CD1c-positive myeloid dendritic cell (primary cell): ENCODE results near the gene SNCB.

Source experiments
- DNase-seq: peaks from one replicate; pipeline ENCODE4 v3.0.0-alpha.2; 2016; ENCODE audit errors: extremely low spot score

SNCB gene

DNA sequence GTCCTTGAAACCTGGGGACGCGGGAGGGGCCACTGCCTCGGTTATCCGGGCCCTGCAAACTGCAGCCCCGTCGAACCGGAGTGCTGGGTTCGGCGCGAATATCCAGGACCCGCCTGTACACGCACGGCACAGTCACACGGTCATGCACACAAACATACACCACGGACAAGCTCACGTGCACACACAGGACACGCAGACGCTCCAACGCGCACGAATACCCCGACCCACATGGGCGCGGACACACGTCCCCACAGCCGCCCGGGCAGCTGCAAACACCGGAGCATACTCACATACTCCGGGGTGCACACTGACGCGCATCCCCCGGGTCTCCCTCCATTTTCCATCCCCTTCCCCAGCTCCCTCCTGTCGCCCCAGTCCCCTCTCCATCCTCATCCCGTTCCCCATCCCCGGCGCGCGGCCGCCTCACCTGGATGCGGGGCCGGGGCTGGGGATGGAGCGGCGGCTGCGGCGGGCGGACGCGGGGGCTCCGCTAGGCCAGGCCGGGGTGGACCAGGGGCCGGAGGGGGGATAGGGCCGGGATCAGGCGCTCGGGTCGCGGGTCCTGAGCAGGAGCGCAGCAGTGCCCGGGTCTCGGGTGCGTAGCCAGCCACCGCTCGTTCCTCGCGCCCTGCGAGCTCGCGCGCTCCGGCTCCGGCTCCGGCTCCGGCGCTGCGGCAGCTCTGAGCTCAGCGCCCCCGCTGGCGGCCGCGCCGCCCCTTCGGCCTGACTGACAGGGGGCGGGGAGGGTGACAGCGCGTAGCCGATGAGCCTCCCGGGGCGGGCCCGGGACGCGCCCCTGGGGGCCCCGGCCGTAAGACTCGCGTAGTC lies at the start of gene SNCB, which contains the start of gene EIF4E1B:
Gene SNCB (minus strand): TSS at position 682 of the 828 bp plus-strand sequence. CDS start 880 bp downstream, outside the sequence.
Gene EIF4E1B (plus strand): TSS at position 823 of the 828 bp plus-strand sequence. CDS start 12,113 bp downstream, outside the sequence.
- DNase-seq: peak; percentile 22

DNA sequence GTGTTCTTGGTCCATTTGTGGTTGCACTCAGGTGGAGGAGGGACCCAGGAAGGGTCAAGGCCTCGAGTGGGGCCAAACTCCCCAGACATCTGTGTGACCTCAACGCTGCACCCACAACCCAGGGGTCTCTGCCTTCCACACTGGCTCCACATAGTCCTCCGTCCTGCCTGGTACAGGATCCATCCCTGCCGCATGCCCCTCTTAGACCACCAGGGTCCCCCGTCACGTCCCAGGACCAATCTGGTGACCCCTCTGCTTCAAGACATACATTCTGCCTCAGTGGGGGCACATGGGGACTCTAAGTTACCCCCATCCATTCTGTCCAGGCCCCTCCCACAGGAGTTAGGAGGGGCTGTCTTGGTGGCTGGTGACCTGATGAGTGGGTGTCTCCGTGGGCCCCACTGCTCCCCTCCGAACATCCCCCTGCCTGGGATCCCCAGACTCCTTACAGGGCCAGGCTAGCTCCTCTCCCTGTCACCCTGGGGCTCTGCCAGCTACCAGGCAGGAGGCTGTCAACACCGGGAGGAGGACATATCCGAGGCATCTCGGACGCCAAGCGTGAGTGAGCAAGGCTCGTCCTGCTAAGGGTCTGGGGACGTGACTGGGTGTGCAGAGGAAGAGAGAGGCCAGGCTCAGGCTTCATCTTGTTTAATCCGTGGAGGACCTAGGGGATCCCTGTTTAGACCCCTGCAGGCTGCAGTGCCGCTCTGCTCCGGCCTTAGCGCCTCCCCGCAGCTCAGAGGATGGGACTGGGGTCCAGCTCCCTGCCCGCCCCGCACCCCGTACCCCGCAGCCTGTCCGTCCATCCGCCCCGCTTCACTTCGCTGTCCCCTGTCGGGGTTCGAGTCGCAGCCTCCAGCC lies 49.3 kb upstream of the SNCB start:
- DNase-seq: no peak

DNA sequence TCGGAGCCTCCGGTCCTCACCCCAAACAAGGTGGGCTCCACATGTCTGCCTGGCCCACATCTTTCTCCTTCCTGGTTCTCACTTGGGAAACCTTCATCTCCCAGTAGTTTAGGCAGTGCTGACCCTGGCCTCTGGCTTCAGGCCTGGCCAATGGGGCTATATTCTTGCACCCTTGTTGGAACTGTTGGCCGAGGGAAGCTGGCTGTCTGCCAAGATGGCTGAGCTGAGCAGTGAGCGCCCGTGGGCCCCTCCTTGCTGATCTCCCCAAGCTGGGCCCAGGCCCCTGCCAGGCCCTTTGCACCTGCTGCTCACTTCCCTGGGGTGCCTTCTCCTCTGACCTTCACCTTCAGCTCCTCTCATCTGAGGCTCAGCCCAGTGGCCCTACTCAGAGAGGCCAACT lies 48.2 kb upstream of the SNCB start:
- no peak for DNase-seq

DNA sequence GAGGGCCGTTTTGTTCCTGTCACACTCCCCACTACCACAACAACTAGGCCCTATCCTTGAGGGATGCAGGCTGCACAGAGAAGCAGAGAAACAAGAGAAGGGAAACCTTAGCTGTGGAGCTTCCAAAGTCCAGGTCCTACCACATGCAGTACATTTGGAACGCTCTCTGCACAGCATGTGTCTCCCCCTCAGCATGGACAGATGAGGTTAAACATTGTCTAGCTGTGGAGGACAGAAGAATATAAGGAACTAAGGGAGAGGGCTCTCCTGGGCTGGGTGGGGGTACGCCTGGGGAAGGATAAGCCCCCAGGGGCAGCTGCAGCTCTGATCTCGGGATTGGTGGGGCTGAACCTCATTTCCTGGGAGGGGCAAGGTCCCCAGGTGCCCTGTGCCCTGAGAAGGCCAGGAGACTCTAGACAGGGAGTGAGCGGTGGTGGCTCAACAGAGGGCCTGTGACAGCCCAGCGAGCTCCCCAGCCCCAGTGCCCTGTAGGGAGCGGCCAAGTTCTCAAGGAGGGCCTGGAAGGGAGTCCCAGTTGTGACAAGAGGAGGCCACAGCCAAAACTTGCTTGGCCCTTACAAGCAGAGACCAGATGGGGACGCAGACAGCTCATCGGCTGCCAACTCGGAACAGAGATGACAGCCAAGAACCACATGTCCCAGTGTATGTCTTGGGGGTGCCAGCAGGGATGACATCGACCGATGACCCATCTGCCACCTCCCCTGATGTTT lies 47.0 kb upstream of the SNCB start:
- no peak for DNase-seq

DNA sequence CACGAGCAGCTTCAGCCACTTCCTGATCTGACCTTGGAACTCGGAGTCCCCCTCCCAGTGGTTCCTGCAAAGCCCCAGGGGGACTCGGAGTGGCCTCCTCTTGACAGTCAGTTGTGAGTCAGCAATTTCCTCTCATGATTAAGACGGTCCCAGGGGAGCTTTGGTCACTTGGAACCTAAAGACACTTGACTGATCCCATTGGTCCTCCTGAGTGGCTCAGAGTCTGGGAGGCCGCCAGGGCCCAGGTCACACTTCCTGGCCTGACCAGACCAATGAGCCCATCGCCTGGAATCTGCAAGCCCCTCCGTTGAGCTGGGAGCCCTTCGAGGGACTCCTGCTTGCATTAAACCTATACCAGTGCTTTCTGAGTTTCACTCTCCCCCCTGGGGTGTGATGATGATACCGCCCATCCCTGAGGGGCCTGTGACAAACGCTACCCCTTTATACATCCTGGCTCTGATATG lies 46.1 kb upstream of the SNCB start:
- no peak for DNase-seq

DNA sequence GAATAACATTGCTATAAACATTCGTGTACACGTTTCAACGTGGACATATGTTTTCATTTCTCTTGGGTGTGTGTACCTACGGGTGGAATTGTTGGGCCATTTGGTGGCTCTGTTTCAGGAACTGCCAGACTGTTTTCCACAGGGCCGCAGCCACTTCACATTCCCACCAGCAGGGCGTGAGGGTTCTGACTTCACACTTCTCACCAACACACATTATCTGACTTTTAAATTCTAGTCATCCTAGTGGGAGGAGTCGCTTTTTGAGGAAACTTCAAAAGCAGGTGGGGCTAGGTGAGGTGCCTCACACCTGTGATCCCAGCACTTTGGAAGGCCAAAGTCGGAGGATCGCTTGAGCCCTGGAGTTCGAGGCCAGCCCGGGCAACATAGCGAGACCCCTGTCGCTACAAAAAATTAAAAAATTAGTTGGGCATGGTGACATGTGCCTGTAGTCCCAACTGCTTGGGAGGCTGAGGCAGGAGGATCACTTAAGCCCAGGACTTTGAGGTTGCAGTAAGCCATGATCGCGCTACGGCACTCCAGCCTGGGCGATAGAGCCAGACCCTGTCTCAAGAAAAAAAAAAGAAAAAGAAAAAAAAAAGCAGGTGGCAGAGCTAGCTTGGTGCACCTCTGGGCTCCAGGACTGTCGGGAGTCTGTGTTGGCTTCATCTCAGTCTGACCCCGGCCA lies 45.5 kb upstream of the SNCB start:
- DNase-seq: no peak

DNA sequence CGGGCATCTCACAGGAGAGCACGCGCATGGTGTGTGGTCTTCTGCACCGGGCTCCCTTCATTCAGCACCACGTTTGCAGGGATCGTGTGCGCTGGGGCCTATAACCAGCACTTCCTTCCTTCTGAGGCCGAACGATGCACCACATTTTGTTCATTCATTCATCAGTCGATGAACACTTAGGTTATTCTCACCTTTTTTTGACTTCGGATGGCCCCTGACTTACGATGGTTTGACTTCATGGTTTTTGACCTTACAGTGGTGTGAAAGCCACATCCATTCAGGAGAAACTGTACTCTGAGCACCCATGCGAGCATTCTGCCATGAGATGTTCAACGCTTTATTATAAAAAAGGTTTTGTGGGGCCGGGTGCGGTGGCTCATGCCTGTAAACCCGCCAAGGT lies 44.5 kb upstream of the SNCB start:
- DNase-seq: no peak

DNA sequence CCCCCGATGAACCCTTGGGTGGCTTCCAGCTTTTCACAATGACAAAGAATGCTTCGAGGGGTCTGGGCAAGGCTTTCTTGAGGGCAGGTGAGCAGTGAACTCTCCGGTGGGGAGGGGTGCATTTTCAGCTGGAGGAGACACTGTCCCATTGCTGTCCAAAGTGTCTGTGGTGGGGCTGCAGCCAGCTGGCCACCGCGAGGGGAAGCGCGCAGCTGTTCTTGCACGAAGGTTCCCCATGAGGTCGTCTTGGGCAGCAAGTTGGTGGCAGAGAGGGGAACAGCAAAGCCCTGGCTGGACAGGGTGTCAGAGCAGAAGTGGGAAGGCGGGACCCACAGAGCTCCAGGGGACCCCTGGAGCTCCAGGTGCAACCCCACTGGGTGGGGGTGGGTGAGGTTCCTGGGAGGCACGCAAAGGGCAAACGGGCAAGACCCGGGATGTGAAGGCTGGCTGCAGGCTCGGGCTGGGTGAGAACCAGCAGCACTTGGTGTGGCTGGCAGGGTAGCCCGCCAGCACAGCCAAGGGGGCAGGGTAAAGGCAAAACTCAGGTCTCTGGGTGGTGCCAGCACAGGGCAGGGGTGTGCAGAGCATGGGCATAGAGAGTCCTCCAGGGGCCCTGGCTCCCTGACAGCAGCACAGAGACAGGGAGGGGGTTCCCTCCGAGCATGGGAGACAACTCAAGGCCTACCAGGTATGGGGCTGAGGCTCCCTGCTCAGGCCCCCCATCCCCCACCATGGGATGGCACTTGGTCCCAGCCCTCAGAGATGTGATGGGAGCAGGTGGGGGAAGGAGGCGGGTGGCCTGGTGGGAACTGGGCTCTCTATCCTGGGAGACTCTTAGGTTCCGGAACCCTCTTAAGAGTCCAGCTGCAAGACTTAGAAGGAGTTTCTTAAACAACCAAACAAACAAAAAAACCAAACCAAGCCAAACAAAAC lies 43.6 kb upstream of the SNCB start:
- DNase-seq: no peak

DNA sequence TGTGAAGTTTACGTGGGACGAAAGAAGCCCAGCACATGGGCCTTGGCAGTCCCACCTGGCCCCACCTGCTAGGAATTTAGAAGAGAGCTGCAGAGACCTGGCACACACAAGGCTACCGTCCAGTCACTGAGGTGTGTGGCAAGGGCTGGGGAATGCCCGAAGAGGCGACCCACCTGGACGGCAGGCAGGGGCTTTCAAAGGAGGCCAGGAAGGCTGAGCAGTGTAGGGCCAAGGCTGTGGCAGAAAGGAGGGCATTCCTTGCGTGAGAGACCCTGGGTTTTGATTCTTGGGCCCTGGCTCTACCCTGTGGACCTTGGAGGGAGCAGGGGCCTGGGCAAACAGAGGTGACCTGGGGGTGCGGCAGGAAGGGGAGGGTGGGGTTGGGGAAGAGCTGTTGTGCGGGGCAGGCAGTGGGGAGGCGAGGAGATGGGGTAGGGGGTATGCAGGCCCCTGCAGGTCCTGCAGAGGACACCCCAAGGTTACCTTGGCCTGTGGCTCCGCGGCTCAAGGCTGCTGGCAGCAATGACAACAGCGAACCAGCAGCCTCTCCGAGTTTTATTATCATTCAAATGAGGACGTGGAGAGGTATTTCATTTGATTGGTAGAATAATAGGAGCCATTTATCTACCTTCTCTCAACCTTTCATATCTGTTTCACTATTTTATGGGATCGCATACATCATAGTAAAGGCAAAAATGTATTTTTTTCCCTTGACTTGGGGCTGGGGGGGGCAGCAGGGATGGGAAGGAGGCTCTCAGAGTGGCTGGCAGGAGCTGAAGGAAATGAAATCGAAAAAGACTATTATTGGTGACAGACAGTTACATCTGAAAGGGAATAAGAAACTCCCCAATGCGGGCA lies 41.8 kb upstream of the SNCB start:
- no peak for DNase-seq

DNA sequence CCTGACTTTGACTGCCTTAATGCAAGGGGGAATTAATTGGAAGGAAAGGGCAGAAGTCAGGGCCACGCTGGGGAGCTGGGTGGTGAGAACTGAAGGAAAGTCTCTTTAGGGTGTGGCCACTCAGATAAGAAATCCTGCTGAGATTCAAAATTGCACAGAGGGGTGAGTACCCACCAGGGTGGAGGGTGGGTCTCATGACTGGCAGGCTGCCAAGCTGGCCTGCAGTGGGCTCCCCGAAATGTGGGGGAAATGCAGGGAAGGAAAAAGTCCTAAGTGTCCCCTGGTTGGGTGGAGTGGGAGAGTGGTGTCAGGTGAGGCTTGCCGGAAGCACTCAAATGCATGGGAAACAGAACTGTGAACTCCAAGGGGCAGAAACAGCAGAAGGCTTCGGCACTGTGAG lies 41.1 kb upstream of the SNCB start:
- DNase-seq: no peak

DNA sequence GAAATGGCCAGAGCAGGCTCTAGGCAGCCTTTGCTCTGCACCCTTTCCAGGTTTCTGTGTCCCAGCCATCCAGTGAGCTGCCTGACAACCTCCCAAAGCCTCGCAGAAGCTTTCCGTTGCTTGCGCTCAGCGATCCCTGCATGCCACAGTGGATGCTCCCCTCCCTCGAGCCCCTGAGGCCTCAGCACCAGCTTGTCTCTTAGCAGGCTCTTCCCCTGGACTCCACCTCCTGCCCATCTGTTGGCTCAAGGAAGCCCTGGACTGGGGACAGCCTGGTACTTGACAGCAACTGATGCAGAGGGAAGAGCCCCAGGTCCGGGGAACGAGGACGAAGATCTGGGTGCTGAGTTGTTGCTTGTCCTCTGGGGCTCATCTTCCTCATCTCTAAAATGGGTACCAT lies 40.1 kb upstream of the SNCB start:
- DNase-seq: no peak

DNA sequence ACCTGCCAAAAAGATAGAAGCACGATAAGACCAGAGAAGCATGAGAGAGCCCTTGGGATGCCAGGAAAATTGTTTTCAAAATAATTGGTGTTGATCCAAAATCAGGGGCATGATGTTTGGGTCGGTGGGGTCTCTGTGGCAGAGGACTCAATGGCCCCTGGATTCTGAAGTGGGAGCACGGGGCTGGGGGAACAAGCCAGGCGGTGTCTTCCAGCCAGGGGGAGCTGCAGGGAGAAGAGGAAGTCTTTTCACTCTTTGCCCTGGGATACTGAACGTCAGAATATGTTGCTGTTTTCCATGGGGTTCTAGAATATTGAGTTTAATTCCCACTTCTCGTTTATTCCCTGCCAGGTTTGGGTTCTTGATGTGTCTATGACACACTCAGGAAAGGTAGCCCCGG lies 37.3 kb upstream of the SNCB start:
- DNase-seq: no peak

DNA sequence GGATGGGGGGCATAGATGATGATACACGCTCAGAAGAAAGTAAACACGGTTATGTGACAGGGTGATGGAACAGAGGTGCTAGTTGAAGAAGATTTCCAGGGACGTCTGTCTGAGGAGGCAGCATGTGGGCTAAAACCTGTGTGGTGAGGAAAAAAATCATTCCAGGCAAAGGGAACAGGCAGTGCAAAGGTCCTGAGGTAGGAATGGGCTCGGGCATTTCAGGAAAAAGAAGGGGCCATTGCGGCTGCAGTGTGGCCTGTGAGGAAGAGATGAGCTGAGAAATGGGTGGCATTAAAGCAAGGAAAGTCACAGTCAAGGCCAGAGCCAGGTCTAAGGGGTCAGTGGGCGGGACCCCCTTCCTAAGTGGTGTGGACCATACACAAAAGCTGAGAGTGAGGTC lies 35.2 kb upstream of the SNCB start:
- no peak for DNase-seq

DNA sequence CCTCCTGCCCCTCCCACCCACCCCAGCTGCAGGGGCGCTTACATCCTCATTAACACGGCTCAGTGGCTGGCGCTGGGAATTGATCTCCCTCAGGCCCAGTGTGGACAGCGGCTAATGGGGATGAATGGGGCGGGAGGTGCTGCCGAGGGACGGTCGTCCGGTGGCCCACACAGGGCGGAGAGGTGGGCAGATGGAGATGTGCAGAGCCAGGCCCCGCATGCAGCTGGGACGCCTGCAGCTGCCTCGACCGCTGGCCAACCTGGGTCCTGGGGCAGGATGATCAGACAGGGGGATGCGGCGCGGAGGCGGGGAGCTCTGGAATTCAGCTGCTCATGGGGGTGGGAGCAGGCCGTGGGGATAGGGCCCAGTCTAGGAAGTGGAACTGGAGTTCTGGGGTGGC lies 34.6 kb upstream of the SNCB start:
- no peak for DNase-seq

DNA sequence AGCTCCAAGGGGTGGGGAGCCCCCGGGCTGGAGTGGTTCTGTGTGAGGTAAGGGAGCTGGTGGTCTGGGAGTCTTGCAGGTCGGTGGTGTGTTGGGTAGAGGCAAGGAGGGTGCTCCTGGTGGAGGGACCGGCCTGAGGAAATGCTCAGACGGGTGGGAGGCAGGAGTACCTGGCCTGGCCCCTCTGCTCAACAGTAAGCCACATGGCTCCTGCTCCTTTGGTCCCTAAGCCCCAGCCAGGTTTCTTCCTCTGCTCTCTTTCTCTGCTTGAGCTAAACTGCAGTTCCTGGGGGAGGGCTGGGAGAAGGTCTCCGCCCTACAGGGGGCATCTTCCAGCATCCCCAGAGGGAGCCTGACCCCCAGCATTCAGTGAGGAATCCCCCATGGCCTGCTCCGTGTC lies 34.1 kb upstream of the SNCB start:
- DNase-seq: no peak

DNA sequence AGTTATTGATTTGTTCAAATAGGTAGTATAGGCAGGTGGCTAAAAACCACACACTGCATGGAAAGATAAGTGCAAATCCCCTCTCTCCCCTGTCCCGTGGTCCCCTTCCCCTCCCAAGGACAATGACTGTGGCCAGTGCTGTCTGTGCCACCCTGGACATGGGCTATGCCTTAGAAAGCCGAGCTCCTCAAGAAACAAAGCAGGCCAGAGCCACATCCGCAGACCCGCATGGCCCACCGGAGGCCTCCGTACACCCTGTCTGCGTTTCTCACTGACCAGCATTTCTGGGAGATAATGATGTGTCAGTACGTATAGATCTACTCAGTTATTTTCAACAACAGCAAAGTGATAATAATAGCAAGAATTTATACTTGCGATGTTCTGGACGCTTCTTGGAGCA lies 33.2 kb upstream of the SNCB start:
- no peak for DNase-seq

DNA sequence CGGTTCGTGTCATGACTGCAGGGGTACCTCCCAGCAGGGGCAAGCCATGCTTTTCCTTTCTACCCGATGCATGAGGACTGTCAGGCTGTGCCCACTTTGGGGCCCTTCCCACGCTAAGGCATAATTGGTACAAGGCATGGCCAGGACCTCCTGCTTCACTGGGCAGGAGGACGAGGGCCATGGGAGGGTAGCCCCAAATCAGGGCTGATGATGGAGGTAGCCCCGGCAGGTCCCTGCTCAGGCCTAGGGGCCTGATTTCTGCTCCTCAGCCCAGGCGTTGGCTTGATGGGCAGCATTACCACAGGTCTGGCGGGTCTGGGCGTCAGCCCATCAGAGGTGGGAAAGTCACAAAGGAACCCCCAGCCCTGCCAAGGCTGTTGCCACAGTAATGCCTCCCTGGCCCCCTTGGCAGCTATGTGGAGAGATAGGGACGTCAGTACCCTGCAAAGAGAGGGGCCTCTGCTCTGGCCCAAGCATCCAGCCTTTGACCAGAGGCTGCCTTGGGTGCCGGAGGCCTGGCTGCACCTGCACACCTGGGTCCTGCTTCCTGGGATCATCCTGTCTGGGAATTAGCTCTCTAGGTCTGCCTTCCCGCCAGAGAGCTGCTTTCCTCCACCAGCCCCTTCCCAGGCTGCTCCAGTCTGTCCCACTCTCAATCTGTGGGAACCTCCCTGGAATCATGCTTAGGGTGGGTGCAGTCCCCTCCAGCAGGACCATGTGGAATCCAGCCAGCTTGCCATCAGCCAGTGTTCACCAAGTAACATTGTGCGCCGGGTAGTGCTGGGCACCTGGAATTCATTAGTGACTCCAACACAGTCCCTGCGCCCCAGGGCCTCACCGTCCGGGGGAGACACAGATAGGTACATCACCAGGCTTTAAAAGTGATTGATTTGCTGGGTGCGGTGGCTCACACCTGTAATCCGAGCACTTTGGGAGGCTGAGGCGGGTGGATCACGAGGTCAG lies 32.3 kb upstream of the SNCB start:
- no peak for DNase-seq

DNA sequence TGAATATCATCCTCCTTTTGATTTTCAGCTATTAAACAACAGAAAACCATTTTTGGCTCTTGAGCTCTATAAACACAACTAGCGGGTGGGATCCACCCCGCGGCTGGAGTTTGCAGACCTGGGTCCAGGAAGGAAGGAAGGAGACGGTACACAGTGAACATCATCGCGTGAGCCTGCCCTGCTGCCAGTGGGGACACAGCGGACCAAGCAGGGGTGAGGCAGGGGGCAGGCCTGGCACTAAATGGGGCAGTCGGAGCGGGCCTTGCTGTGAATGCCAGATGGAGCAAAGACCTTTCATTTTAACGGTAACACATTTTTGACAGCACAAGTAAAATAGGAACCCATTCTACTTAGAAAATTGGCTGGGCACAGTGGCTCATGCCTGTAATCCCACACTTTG lies 31.3 kb upstream of the SNCB start:
- no peak for DNase-seq
